Fibroblast of skin of abdomen (primary cell): ENCODE results near the gene PIEZO2. TPM values are rescaled to one million over a fixed set of nuclear protein-coding genes. Genes with fewer than 3 reads are reported as not detected.
"Not testable (repeated sequence)": the region's sequence is repeated elsewhere in the genome, so short reads cannot be mapped to it uniquely, and the experiment has no call there.

Experiments used
- DNase-seq: peaks from one replicate; pipeline ENCODE4 v3.0.0-alpha.2; 2013
- polyA plus RNA-seq, 2 experiments: library from polyadenylated mRNA; unstranded; fragments of 120-200 nt; gene quantifications; one replicate each; pipeline ENCODE4 v1.2.1, GENCODE V29; 2013; ENCODE audit not compliant: insufficient read length in 2 of 2

Gene PIEZO2
- 6.1 TPM for polyA plus RNA-seq (2013, experiment 1 of 2; ENCODE audit: insufficient read length)
- polyA plus RNA-seq (2013, experiment 2 of 2; ENCODE audit: insufficient read length) = 5.9 TPM

GRCh38 chr18:11149441-11150270 is at the start of gene PIEZO2:
Gene PIEZO2 (minus strand): TSS chr18:11149569. CDS start chr18:11148588, 981 bp downstream.
- DNase-seq = peak; percentile 74

GRCh38 chr18:11183637-11184036 is 34.3 kb upstream of the PIEZO2 start:
- peak; percentile 54 for DNase-seq

GRCh38 chr18:11181629-11182028 is 32.3 kb upstream of the PIEZO2 start:
- DNase-seq = not testable (repeated sequence)

GRCh38 chr18:11179959-11180519 is 30.7 kb upstream of the PIEZO2 start:
- DNase-seq = no peak

- no peak for DNase-seq
These were observed 29.7 kb upstream of the PIEZO2 start for GRCh38 chr18:11178951-11179549.

- no peak for DNase-seq
These were observed 28.0 kb upstream of the PIEZO2 start for GRCh38 chr18:11177382-11177781.

- peak; percentile 65 for DNase-seq
These were observed 27.1 kb upstream of the PIEZO2 start for GRCh38 chr18:11176481-11176881.

GRCh38 chr18:11175266-11175979 is 26.1 kb upstream of the PIEZO2 start:
- DNase-seq = peak; percentile 82

GRCh38 chr18:11174179-11174578 is 24.8 kb upstream of the PIEZO2 start:
- DNase-seq = not testable (repeated sequence)

GRCh38 chr18:11167778-11168177 is 18.4 kb upstream of the PIEZO2 start:
- DNase-seq = peak; percentile 77

- DNase-seq = no peak
These were observed 16.6 kb upstream of the PIEZO2 start for GRCh38 chr18:11165952-11166351.

GRCh38 chr18:11165138-11165537 is 15.8 kb upstream of the PIEZO2 start:
- no peak for DNase-seq

GRCh38 chr18:11163665-11164064 is 14.3 kb upstream of the PIEZO2 start:
- DNase-seq = no peak

GRCh38 chr18:11162889-11163288 is 13.5 kb upstream of the PIEZO2 start:
- DNase-seq = no peak

- no peak for DNase-seq
These were observed 13.1 kb upstream of the PIEZO2 start for GRCh38 chr18:11162462-11162861.

- DNase-seq = no peak
These were observed 10.9 kb upstream of the PIEZO2 start for GRCh38 chr18:11160313-11160712.

GRCh38 chr18:11159844-11160243 is 10.5 kb upstream of the PIEZO2 start:
- no peak for DNase-seq

GRCh38 chr18:11156978-11157377 is 7.6 kb upstream of the PIEZO2 start:
- no peak for DNase-seq

- no peak for DNase-seq
These were observed 5.8 kb upstream of the PIEZO2 start for GRCh38 chr18:11155034-11155759.

- peak; percentile 66 for DNase-seq
These were observed 5.1 kb upstream of the PIEZO2 start for GRCh38 chr18:11154368-11154989.

GRCh38 chr18:11153097-11153496 is 3.7 kb upstream of the PIEZO2 start:
- no peak for DNase-seq

- DNase-seq = no peak
These were observed 874 bp upstream of the PIEZO2 start for GRCh38 chr18:11150271-11150615.
